HG03432 (cell line): ENCODE results near the gene MSX1.

Source experiments
- ATAC-seq: cut with Tn5 transposase; IDR thresholded peaks from one replicate; pipeline ENCODE4 v1.9.1; 2021; ENCODE audit warnings: mild to moderate bottlenecking, moderate library complexity; ENCODE audit not compliant: unreplicated experiment

MSX1 gene

GRCh38 chr4:4893721-4894120 lies 34.3 kb downstream of the MSX1 start:
- no peak for ATAC-seq

- ATAC-seq, result no peak
Measured at GRCh38 chr4:4899202-4899925, 39.9 kb downstream of the MSX1 start.

- ATAC-seq, result no peak
Measured at GRCh38 chr4:4901877-4902276, 42.4 kb downstream of the MSX1 start.

GRCh38 chr4:4912155-4912554 lies 52.7 kb downstream of the MSX1 start:
- no peak for ATAC-seq

GRCh38 chr4:4913147-4913561 lies 53.7 kb downstream of the MSX1 start:
- ATAC-seq, result no peak
